Measurements from ENCODE around the gene SLCO2B1.

- TF ChIP-seq ZNF232 (CRISPR knock-in tag; IDR thresholded peaks at IDR 0.05) (no peak), ZNF317 (CRISPR knock-in tag; IDR thresholded peaks at IDR 0.05; ENCODE audit: borderline replicate concordance, low read depth) (no peak), TEAD4 (CRISPR knock-in tag; IDR thresholded peaks at IDR 0.05) (no peak), GABPB1 (CRISPR knock-in tag; IDR thresholded peaks at IDR 0.05) (no peak), E2F4 (CRISPR knock-in tag; IDR thresholded peaks at IDR 0.05; ENCODE audit: borderline replicate concordance, low read depth) (no peak), HMGA2 (CRISPR knock-in tag; IDR thresholded peaks at IDR 0.05) (no peak), EMX1 (CRISPR knock-in tag; IDR thresholded peaks at IDR 0.05) (no peak), NR2C2 (CRISPR knock-in tag; IDR thresholded peaks at IDR 0.05) (no peak)
- TF ChIP-seq, protein P1, sequence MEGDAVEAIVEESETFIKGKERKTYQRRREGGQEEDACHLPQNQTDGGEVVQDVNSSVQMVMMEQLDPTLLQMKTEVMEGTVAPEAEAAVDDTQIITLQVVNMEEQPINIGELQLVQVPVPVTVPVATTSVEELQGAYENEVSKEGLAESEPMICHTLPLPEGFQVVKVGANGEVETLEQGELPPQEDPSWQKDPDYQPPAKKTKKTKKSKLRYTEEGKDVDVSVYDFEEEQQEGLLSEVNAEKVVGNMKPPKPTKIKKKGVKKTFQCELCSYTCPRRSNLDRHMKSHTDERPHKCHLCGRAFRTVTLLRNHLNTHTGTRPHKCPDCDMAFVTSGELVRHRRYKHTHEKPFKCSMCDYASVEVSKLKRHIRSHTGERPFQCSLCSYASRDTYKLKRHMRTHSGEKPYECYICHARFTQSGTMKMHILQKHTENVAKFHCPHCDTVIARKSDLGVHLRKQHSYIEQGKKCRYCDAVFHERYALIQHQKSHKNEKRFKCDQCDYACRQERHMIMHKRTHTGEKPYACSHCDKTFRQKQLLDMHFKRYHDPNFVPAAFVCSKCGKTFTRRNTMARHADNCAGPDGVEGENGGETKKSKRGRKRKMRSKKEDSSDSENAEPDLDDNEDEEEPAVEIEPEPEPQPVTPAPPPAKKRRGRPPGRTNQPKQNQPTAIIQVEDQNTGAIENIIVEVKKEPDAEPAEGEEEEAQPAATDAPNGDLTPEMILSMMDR (IDR thresholded peaks at IDR 0.05), result no peak
- TF ChIP-seq, protein P2, sequence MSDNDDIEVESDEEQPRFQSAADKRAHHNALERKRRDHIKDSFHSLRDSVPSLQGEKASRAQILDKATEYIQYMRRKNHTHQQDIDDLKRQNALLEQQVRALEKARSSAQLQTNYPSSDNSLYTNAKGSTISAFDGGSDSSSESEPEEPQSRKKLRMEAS (CRISPR knock-in tag; IDR thresholded peaks at IDR 0.05), result no peak
- TF ChIP-seq, protein P3, sequence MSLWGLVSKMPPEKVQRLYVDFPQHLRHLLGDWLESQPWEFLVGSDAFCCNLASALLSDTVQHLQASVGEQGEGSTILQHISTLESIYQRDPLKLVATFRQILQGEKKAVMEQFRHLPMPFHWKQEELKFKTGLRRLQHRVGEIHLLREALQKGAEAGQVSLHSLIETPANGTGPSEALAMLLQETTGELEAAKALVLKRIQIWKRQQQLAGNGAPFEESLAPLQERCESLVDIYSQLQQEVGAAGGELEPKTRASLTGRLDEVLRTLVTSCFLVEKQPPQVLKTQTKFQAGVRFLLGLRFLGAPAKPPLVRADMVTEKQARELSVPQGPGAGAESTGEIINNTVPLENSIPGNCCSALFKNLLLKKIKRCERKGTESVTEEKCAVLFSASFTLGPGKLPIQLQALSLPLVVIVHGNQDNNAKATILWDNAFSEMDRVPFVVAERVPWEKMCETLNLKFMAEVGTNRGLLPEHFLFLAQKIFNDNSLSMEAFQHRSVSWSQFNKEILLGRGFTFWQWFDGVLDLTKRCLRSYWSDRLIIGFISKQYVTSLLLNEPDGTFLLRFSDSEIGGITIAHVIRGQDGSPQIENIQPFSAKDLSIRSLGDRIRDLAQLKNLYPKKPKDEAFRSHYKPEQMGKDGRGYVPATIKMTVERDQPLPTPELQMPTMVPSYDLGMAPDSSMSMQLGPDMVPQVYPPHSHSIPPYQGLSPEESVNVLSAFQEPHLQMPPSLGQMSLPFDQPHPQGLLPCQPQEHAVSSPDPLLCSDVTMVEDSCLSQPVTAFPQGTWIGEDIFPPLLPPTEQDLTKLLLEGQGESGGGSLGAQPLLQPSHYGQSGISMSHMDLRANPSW (CRISPR knock-in tag; conservative IDR thresholded peaks at IDR 0.05; ENCODE audit: low read depth), result no peak
- TF ChIP-seq, protein P4, sequence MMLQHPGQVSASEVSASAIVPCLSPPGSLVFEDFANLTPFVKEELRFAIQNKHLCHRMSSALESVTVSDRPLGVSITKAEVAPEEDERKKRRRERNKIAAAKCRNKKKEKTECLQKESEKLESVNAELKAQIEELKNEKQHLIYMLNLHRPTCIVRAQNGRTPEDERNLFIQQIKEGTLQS (CRISPR knock-in tag; conservative IDR thresholded peaks at IDR 0.05), result no peak
These were observed 93.3 kb downstream of the SLCO2B1 start for GRCh38 chr11:75244052-75244814.
